AG04450 (cell line): ENCODE measurements around the gene EFTUD2. TPM values are rescaled to one million over a fixed set of nuclear protein-coding genes. Genes with fewer than 3 reads are reported as not detected.
A peak's percentile ranks its signal among the peaks of the same experiment; 100 is the strongest.
"Not testable (repeated sequence)": the region's sequence is repeated elsewhere in the genome, so short reads cannot be mapped to it uniquely, and the experiment has no call there.

Experiments
- CTCF ChIA-PET: fragments of 300-600, 350-600 bp; formaldehyde crosslinking; extraction: SDS; loops from one replicate; lab custom pipeline; 2022; ENCODE audit warnings: antibody characterized with exemption, inconsistent platforms; lab: Charles Lee
- POLR2A ChIA-PET: fragments of 350-600 bp; formaldehyde crosslinking; extraction: SDS; loops from one replicate; lab custom pipeline; 2021; ENCODE audit warnings: antibody characterized with exemption, inconsistent platforms; lab: Yijun Ruan, JAX
- DNase-seq: peaks from one replicate; pipeline ENCODE4 v3.0.0-alpha.2; 2011; ENCODE audit warnings: low read depth, low spot score
- H3K27ac ChIP-seq: one replicate; pipeline ENCODE4 v1.5.1; 2012; ENCODE audit warnings: low read depth, low read length, control low read depth
- H3K27me3 ChIP-seq: one replicate; pipeline ENCODE4 v1.6.0; 2012; ENCODE audit warnings: low read length; ENCODE audit not compliant: control insufficient read depth, insufficient read depth
- H3K4me3 ChIP-seq: 2 replicates; pipeline ENCODE4 v1.5.1; 2011; ENCODE audit warnings: mild to moderate bottlenecking, low read depth, low read length, control low read depth
- H3K9me3 ChIP-seq: 2 replicates; pipeline ENCODE4 v1.5.1; 2012; ENCODE audit warnings: low read length; ENCODE audit not compliant: control insufficient read depth, insufficient read depth
- CTCF ChIP-seq: IDR thresholded peaks from 2 replicates; pipeline ENCODE4 v1.5.1; 2011; ENCODE audit warnings: low read depth, low read length, control low read depth, inconsistent platforms
- polyA plus RNA-seq: library from polyadenylated mRNA; depleted of rRNA; stranded (reverse); fragments of >200 nt; gene quantifications from 2 replicates; pipeline ENCODE4 v1.2.3, GENCODE V29; 2011

The EFTUD2 gene
- polyA plus RNA-seq, 1 experiment: 147 TPM

- H3K27ac ChIP-seq: no peak overlapping the region
- DNase-seq: no peak
- TF ChIP-seq CTCF: no peak
- no peaks in the 10 kb centered on the region for H3K27me3 ChIP-seq
- H3K9me3 ChIP-seq: no peaks in the 10 kb centered on the region
- CTCF ChIA-PET: interaction anchor here (0.8 kb wide), 1 partner anchor 49 kb away, joined by 4 read pairs; no protein-coding TSS in a partner anchor
- H3K4me3 ChIP-seq: peak overlapping the region; percentile 79
- POLR2A ChIA-PET: interaction anchor here (1.6 kb wide), 1 partner anchor 7 kb away, joined by 6 read pairs; no protein-coding TSS in a partner anchor
Observed at GRCh38 chr17:44827863-44828262, 71.4 kb downstream of the EFTUD2 start.

GRCh38 chr17:44826123-44826790 is 73.0 kb downstream of the EFTUD2 start:
- ChIA-PET POLR2A (interaction anchor here (0.7 kb wide), 2 partner anchors 32 to 519 kb away, joined by 3 to 6 read pairs; no protein-coding TSS in a partner anchor), CTCF (no interaction called here)
- H3K27me3 ChIP-seq: no peaks in the 10 kb centered on the region
- H3K4me3 ChIP-seq: no peak overlapping the region
- DNase-seq: no peak
- no peak for TF ChIP-seq CTCF
- no peaks in the 10 kb centered on the region for H3K9me3 ChIP-seq
- H3K27ac ChIP-seq: no peak overlapping the region

DNA sequence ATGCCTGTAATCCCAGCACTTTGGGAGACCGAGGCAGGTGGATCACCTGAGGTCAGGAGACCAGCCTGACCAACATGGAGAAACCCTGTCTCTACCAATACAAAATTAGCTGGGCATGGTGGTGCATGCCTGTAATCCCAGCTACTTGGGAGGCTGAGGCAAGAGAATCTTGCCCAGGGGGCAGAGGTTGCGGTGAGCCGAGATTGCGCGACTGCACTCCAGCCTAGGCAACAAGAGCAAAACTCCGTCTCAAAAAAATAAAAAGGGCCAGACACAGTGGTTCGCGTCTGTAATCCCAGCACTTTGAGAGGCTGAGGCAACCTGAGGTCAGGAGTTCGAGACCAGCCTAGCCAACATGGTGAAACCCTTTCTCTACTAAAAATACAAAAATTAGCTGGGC is 74.0 kb downstream of the EFTUD2 start:
- DNase-seq, H3K27ac ChIP-seq, H3K9me3 ChIP-seq, POLR2A ChIA-PET, H3K4me3 ChIP-seq, H3K27me3 ChIP-seq: not testable (repeated sequence)
- CTCF ChIA-PET: interaction anchor here (0.7 kb wide), 1 partner anchor 48 kb away, joined by 3 read pairs; no protein-coding TSS in a partner anchor

GRCh38 chr17:44820631-44821212 is 78.5 kb downstream of the EFTUD2 start:
- no peak for TF ChIP-seq CTCF
- CTCF ChIA-PET: interaction anchor here (0.6 to 1.2 kb wide), 3 partner anchors 41 to 356 kb away, joined by 4 to 5 read pairs (median 4); no protein-coding TSS in a partner anchor
- Histone ChIP-seq H3K27me3 (no peaks in the 10 kb centered on the region), H3K9me3 (no peaks in the 10 kb centered on the region), H3K27ac (no peak overlapping the region), H3K4me3 (no peak overlapping the region)
- POLR2A ChIA-PET: interaction anchor here (0.6 to 1.5 kb wide), 5 partner anchors 8 to 75 kb away, joined by 3 to 6 read pairs (median 4); no protein-coding TSS in a partner anchor
- DNase-seq: peak; percentile 67

DNA sequence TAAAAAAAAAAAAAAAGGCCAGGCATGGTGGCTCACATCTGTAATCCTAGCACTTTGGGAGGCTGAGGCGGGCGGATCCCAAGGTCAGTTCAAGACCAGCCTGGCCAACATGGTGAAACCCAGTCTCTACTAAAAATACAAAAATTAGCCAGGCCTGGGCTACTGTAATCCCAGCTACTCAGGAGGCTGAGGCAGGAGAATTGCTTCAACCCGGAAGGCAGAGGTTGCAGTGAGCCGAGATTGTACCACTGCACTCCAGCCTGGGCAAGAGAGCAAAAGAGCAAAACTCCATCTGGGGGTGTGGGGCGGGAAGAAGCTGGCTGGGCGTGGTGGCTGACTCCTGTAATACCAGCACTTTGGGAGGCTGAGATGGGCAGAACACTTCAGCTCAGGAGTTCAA is 80.7 kb downstream of the EFTUD2 start:
- H3K4me3 ChIP-seq, H3K27ac ChIP-seq, H3K9me3 ChIP-seq, DNase-seq, H3K27me3 ChIP-seq, CTCF ChIA-PET, POLR2A ChIA-PET: not testable (repeated sequence)
